IMR-90 (cell line): ENCODE results near the gene TBC1D17. TPM values are rescaled to one million over a fixed set of nuclear protein-coding genes. Genes with fewer than 3 reads are reported as not detected.

ENCODE experiments used
- ATAC-seq: fragments of 200-7000 bp; cut with Tn5 transposase; 2 replicates; pipeline ENCODE4 v1.9.1; 2020; ENCODE audit warnings: low read depth, mild to moderate bottlenecking, moderate library complexity
- BruUV-seq: library from RNA; stranded (reverse); fragments of 400-500 nt; replicated peaks from 2 replicates; lab custom pipeline; 2021; lab: Mats Ljungman, UMichigan
- CTCF ChIA-PET: fragments of 300-600 bp; formaldehyde crosslinking; extraction: SDS; loops from one replicate; lab custom pipeline; 2021; ENCODE audit warnings: antibody characterized with exemption; lab: Yijun Ruan, JAX
- POLR2A ChIA-PET: fragments of 300-600 bp; sonication (Branson Sonifier 250); formaldehyde crosslinking; loops from one replicate; lab custom pipeline; 2022; ENCODE audit warnings: antibody characterized with exemption; ENCODE audit not compliant: unreplicated experiment; lab: Charles Lee
- DNase-seq: peaks from one replicate; pipeline ENCODE4 v3.0.0; 2013
- H2AFZ ChIP-seq: replicated peaks from 2 replicates; pipeline ENCODE3; 2013; ENCODE audit warnings: low read length, mild to moderate bottlenecking; ENCODE audit not compliant: poor library complexity
- H2AK5ac ChIP-seq: 2 replicates; pipeline ENCODE4 v1.6.1; 2013; ENCODE audit warnings: low read depth, low read length, inconsistent platforms
- H2AK9ac ChIP-seq: replicated peaks from 2 replicates; pipeline ENCODE3; 2013; ENCODE audit warnings: mild to moderate bottlenecking, low read depth, low read length, moderate library complexity; ENCODE audit not compliant: poor library complexity
- H2BK120ac ChIP-seq: 2 replicates; pipeline ENCODE4 v1.6.1; 2013; ENCODE audit warnings: low read depth, low read length, inconsistent platforms
- H2BK15ac ChIP-seq: 3 replicates; pipeline ENCODE4 v1.6.1; 2013; ENCODE audit warnings: low read depth, low read length, inconsistent platforms
- H2BK20ac ChIP-seq: 2 replicates; pipeline ENCODE4 v1.6.1; 2013; ENCODE audit warnings: low read depth, mild to moderate bottlenecking, inconsistent platforms, low read length, moderate library complexity
- H2BK5ac ChIP-seq: 2 replicates; pipeline ENCODE4 v1.6.1; 2013; ENCODE audit warnings: mild to moderate bottlenecking, low read depth, low read length, inconsistent platforms; ENCODE audit not compliant: poor library complexity, severe bottlenecking
- H3K14ac ChIP-seq: replicated peaks from 2 replicates; pipeline ENCODE4 v1.6.1; 2013; ENCODE audit warnings: low read depth, low read length, inconsistent platforms
- H3K18ac ChIP-seq: 2 replicates; pipeline ENCODE4 v1.6.1; 2013; ENCODE audit warnings: low read depth, low read length, control low read depth
- H3K23ac ChIP-seq: 2 replicates; pipeline ENCODE4 v1.6.1; 2013; ENCODE audit warnings: low read depth, low read length, inconsistent platforms
- H3K27ac ChIP-seq: 2 replicates; pipeline ENCODE4 v1.5.1; 2013; ENCODE audit warnings: mild to moderate bottlenecking, control low read depth, low read length; ENCODE audit not compliant: insufficient read depth
- H3K27me3 ChIP-seq: 2 replicates; pipeline ENCODE4 v1.6.1; 2013; ENCODE audit warnings: low read length; ENCODE audit not compliant: control insufficient read depth, insufficient read depth
- H3K36me3 ChIP-seq: 2 replicates; pipeline ENCODE4 v1.6.1; 2013; ENCODE audit warnings: low read length, mixed read lengths; ENCODE audit not compliant: control insufficient read depth, insufficient read depth
- H3K4ac ChIP-seq: 2 replicates; pipeline ENCODE4 v1.6.1; 2013; ENCODE audit warnings: low read depth, low read length, inconsistent platforms
- H3K4me1 ChIP-seq: 2 replicates; pipeline ENCODE4 v1.6.1; 2013; ENCODE audit warnings: low read length, mixed read lengths; ENCODE audit not compliant: control insufficient read depth, insufficient read depth
- H3K4me2 ChIP-seq: 2 replicates; pipeline ENCODE4 v1.6.1; 2013; ENCODE audit warnings: low read depth, mild to moderate bottlenecking, control low read depth, low read length, moderate library complexity
- H3K4me3 ChIP-seq: 2 replicates; pipeline ENCODE4 v1.5.1; 2013; ENCODE audit warnings: low read depth, mild to moderate bottlenecking, control low read depth, low read length, moderate library complexity; ENCODE audit not compliant: insufficient read depth
- H3K56ac ChIP-seq: 2 replicates; pipeline ENCODE4 v1.6.1; 2013; ENCODE audit warnings: low read length, inconsistent platforms; ENCODE audit not compliant: insufficient read depth; ENCODE audit errors: extremely low read depth
- H3K79me1 ChIP-seq, 2 experiments: 2 replicates each; pipeline ENCODE4 v1.6.1; 2013; ENCODE audit warnings: low read length in 2 of 2, inconsistent platforms in 1 of 2, low read depth in 1 of 2
- H3K9ac ChIP-seq: 2 replicates; pipeline ENCODE4 v1.6.1; 2013; ENCODE audit warnings: low read depth, low read length, control low read depth
- H3K9me1 ChIP-seq: 2 replicates; pipeline ENCODE4 v1.6.1; 2013; ENCODE audit warnings: low read length, inconsistent platforms; ENCODE audit not compliant: insufficient read depth
- H3K9me3 ChIP-seq: 2 replicates; pipeline ENCODE4 v1.6.1; 2013; ENCODE audit warnings: low read length; ENCODE audit not compliant: control insufficient read depth, insufficient read depth
- H4K20me1 ChIP-seq: 2 replicates; pipeline ENCODE4 v1.6.1; 2013; ENCODE audit warnings: low read length, inconsistent platforms; ENCODE audit not compliant: insufficient read depth
- H4K5ac ChIP-seq: 2 replicates; pipeline ENCODE4 v1.6.1; 2013; ENCODE audit warnings: mild to moderate bottlenecking, low read depth, low read length, control low read depth
- H4K8ac ChIP-seq, 2 experiments: 2 replicates each; pipeline ENCODE4 v1.6.1; 2013; ENCODE audit warnings: low read depth in 2 of 2, low read length in 2 of 2, control low read depth in 1 of 2, inconsistent platforms in 1 of 2
- H4K91ac ChIP-seq: 2 replicates; pipeline ENCODE4 v1.6.1; 2013; ENCODE audit warnings: low read depth, low read length, inconsistent platforms; ENCODE audit not compliant: insufficient read depth
- BHLHE40 ChIP-seq: fragments of 150-350 bp; IDR thresholded peaks from 2 replicates; pipeline ENCODE4 v1.6.1; 2016; ENCODE audit warnings: mild to moderate bottlenecking, low read depth, low read length
- CEBPB ChIP-seq: IDR thresholded peaks from 2 replicates; pipeline ENCODE4 v1.6.1; 2012; ENCODE audit warnings: low read depth, low read length, improper control_type of control experiment
- CHD1 ChIP-seq: IDR thresholded peaks from 2 replicates; pipeline ENCODE4 v1.6.1; 2012; ENCODE audit warnings: low read depth, low read length, improper control_type of control experiment
- ELK1 ChIP-seq: fragments of 150-350 bp; IDR thresholded peaks from 2 replicates; pipeline ENCODE4 v1.6.1; 2016; ENCODE audit warnings: low read depth, mild to moderate bottlenecking, low read length, moderate library complexity, borderline replicate concordance
- MAFK ChIP-seq: IDR thresholded peaks from 2 replicates; pipeline ENCODE4 v1.6.1; 2012; ENCODE audit warnings: low read depth, low read length, improper control_type of control experiment
- MAZ ChIP-seq: IDR thresholded peaks from 2 replicates; pipeline ENCODE4 v1.6.1; 2012; ENCODE audit warnings: low read depth, mild to moderate bottlenecking, low read length, improper control_type of control experiment, moderate library complexity, borderline replicate concordance
- MXI1 ChIP-seq: IDR thresholded peaks from 2 replicates; pipeline ENCODE4 v1.6.1; 2012; ENCODE audit warnings: low read depth, mild to moderate bottlenecking, low read length, moderate library complexity, borderline replicate concordance
- NFE2L2 ChIP-seq: fragments of 150-350 bp; IDR thresholded peaks from 2 replicates; pipeline ENCODE4 v1.6.1; 2016; ENCODE audit warnings: low read depth, mild to moderate bottlenecking, low read length
- POLR2A ChIP-seq: IDR thresholded peaks from 2 replicates; pipeline ENCODE4 v1.6.1; 2012; ENCODE audit warnings: mild to moderate bottlenecking, low read depth, low read length
- RAD21 ChIP-seq: IDR thresholded peaks from 2 replicates; pipeline ENCODE4 v1.6.1; 2012; ENCODE audit warnings: low read length, improper control_type of control experiment
- RFX5 ChIP-seq: IDR thresholded peaks from 2 replicates; pipeline ENCODE4 v1.8.0; 2012; ENCODE audit warnings: low read depth, mild to moderate bottlenecking, low read length, moderate library complexity
- SMC3 ChIP-seq: fragments of 150-350 bp; IDR thresholded peaks from 2 replicates; pipeline ENCODE4 v1.6.1; 2016; ENCODE audit warnings: low read depth, mild to moderate bottlenecking, antibody characterized with exemption, low read length, moderate library complexity
- USF2 ChIP-seq: fragments of 150-350 bp; IDR thresholded peaks from 2 replicates; pipeline ENCODE4 v1.6.1; 2017; ENCODE audit warnings: mild to moderate bottlenecking, antibody characterized with exemption, low read length, low read depth
- WGBS, 2 experiments: methylation state at CpG; one replicate each; pipeline versions ENCODE4 v1.1.5 to v1.1.7; 2013; ENCODE audit warnings: missing lambda C conversion rate in 2 of 2; ENCODE audit not compliant: insufficient read length in 1 of 2; ENCODE audit errors: extremely low coverage in 2 of 2; 5-methylcytosine and 5-hydroxymethylcytosine counted together
- dilution Hi-C: fragments of 300-500 bp; cut with HindIII; formaldehyde crosslinking; loops from one replicate; pipeline ENCODE4 v1.14.3; 2018; ENCODE audit warnings: low sequenced_read_pairs; ENCODE audit not compliant: unreplicated experiment
- in situ Hi-C: fragments of 300-500 bp; cut with MboI; formaldehyde crosslinking; loops from 3 replicates; pipeline ENCODE4 v1.14.3; 2019; ENCODE audit warnings: low sequenced_read_pairs, inconsistent platforms, mixed read lengths
- intact Hi-C: fragments of 100-400 bp; cut with micrococcal nuclease; formaldehyde crosslinking; loops from 2 replicates; pipeline ENCODE4 v1.10.0; 2022
- polyA plus RNA-seq, 3 experiments: library from polyadenylated mRNA; depleted of rRNA; stranded (reverse); fragments of >200 nt; gene quantifications; 2 replicates each; pipeline ENCODE4 v1.2.3, GENCODE V29; 2012; ENCODE audit warnings: low replicate concordance in 1 of 3
- total RNA-seq: library from RNA; depleted of rRNA; stranded (reverse); fragments of >200 nt; gene quantifications from 2 replicates; pipeline ENCODE4 v1.2.3, GENCODE V29; 2012
- TF ChIP-seq, protein P1 (sequence below): conservative IDR thresholded peaks from 2 replicates; pipeline ENCODE4 v1.5.1; 2012; ENCODE audit warnings: mild to moderate bottlenecking, low read depth, low read length, improper control_type of control experiment

Gene TBC1D17
- total and polyA plus RNA-seq, 2 of the 4 experiments (the other 2 are of a cell fraction): 1.1 to 27.8 TPM

DNA sequence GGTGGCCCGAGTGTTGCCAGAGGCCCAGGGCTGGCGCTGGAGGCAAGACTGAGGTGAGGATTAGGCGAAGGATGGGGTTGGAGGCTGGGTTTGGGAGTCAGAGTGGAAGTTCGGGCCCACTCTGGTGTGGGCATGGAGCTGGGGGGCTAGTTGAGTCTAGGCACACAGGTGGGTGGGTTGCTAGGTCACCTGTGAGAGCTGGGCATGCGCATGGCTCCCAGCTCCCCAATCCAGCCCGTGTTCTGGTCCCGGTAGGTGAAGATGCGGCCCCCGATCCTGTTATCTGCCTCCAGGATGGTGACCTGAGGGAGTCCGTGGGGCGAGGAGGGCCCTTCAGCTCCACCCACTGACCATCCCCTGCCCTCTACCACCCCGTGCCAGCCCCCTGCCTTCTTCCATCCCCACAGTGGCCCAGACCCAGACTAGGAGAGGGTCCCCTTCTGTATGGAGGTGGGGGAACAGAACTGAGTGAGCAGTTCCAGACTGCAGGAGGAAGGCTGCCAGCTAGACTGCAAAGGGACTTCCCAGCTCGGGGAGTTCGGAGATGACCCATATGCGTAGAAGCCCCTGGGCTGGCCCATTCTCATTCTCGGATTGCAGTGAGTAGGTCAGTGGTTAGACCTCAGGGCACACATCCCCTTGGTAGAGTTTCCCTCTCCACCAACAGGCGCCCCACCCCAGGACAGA is 17.5 kb downstream of the TBC1D17 start:
- H3K9ac ChIP-seq: no peak overlapping the region
- no peak overlapping the region for H4K8ac ChIP-seq
- ChIA-PET CTCF (no interaction called here), POLR2A (no interaction called here)
- DNase-seq (no peak), ATAC-seq (no peak)
- no peak overlapping the region for H3K23ac ChIP-seq
- H2AK5ac ChIP-seq: no peak overlapping the region
- TF ChIP-seq BHLHE40 (no peak), NFE2L2 (no peak), POLR2A (no peak), SMC3 (no peak), MAFK (no peak), RAD21 (no peak), USF2 (no peak), CEBPB (no peak), RFX5 (no peak), MXI1 (no peak), CHD1 (no peak), ELK1 (no peak), MAZ (no peak)
- TF ChIP-seq, protein P1, sequence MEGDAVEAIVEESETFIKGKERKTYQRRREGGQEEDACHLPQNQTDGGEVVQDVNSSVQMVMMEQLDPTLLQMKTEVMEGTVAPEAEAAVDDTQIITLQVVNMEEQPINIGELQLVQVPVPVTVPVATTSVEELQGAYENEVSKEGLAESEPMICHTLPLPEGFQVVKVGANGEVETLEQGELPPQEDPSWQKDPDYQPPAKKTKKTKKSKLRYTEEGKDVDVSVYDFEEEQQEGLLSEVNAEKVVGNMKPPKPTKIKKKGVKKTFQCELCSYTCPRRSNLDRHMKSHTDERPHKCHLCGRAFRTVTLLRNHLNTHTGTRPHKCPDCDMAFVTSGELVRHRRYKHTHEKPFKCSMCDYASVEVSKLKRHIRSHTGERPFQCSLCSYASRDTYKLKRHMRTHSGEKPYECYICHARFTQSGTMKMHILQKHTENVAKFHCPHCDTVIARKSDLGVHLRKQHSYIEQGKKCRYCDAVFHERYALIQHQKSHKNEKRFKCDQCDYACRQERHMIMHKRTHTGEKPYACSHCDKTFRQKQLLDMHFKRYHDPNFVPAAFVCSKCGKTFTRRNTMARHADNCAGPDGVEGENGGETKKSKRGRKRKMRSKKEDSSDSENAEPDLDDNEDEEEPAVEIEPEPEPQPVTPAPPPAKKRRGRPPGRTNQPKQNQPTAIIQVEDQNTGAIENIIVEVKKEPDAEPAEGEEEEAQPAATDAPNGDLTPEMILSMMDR: no peak
- H3K4me3 ChIP-seq: no peak overlapping the region
- intact Hi-C loops: no loop called here
- H2BK15ac ChIP-seq: no peak overlapping the region
- H2BK20ac ChIP-seq: no peak overlapping the region
- in situ Hi-C loops: no loop called here
- H3K56ac ChIP-seq: no peak overlapping the region
- peak overlapping the region; percentile 41 for H2AFZ ChIP-seq
- H4K91ac ChIP-seq: no peak overlapping the region
- no peak overlapping the region for H3K27ac ChIP-seq
- H3K9me1 ChIP-seq: no peaks in the 10 kb centered on the region
- H3K14ac ChIP-seq: no peak overlapping the region
- H3K18ac ChIP-seq: no peak overlapping the region
- no TSS peak for BruUV-seq
- H2BK120ac ChIP-seq: no peak overlapping the region
- dilution Hi-C loops: no loop called here
- H3K4me2 ChIP-seq: no peak overlapping the region
- peak overlapping the region; percentile 24 for H2AK9ac ChIP-seq
- H3K79me1 ChIP-seq: no peaks in the 10 kb centered on the region
- no peak overlapping the region for H4K5ac ChIP-seq
- H3K36me3 ChIP-seq: no peaks in the 10 kb centered on the region
- H3K9me3 ChIP-seq: no peaks in the 10 kb centered on the region
- no peak overlapping the region for H2BK5ac ChIP-seq
- H3K4me1 ChIP-seq: peaks cover 10% of the 10 kb centered on the region
- H4K20me1 ChIP-seq: no peaks in the 10 kb centered on the region
- no peak overlapping the region for H3K4ac ChIP-seq
- WGBS, 2 experiments: 100% methylated on average over 1 of the region's 17 CpGs; no CpG with 5 or more reads in 1 of the 2 experiments
- peaks cover 8% of the 10 kb centered on the region; the same call in 1 of the 2 replicates for H3K27me3 ChIP-seq
